ENCODE results near the gene DIAPH2. TPM values are rescaled to one million over a fixed set of nuclear protein-coding genes. Genes with fewer than 3 reads are reported as not detected.

Gene DIAPH2
- total RNA-seq, 2 donors from 2014 or later: 19.1 to 31.9 TPM

GRCh38 chrX:97167333-97167732 lies 482.7 kb downstream of the DIAPH2 start:
- Histone ChIP-seq H3K36me3 (no peaks in the 10 kb centered on the region), H3K27ac (no peak overlapping the region), H3K27me3 (no peaks in the 10 kb centered on the region), H3K9me3 (no peaks in the 10 kb centered on the region), H3K4me3 (no peak overlapping the region), H3K9ac (ENCODE audit: low read depth in 2 of 2, low read length in 2 of 2) (no peak overlapping the region), H3K4me1 (no peaks in the 10 kb centered on the region)
- TF ChIP-seq CTCF (IDR thresholded peaks at IDR 0.05): no peak
- intact Hi-C loops (cut with DNase I): no loop called here
- no peak for DNase-seq

- Histone ChIP-seq H3K9me3 (no peaks in the 10 kb centered on the region), H3K4me3 (no peak overlapping the region), H3K27me3 (no peaks in the 10 kb centered on the region), H3K36me3 (no peaks in the 10 kb centered on the region), H3K4me1 (no peaks in the 10 kb centered on the region), H3K27ac (no peak overlapping the region), H3K9ac (ENCODE audit: low read depth in 2 of 2, low read length in 2 of 2) (no peak overlapping the region)
- intact Hi-C loops (cut with DNase I): no loop called here
- TF ChIP-seq CTCF (IDR thresholded peaks at IDR 0.05): no peak
- DNase-seq: no peak
Measured at GRCh38 chrX:97168646-97169045, 484.0 kb downstream of the DIAPH2 start.

GRCh38 chrX:97175147-97175546 lies 490.5 kb downstream of the DIAPH2 start:
- TF ChIP-seq CTCF (IDR thresholded peaks at IDR 0.05): no peak
- no peak overlapping the region for H3K4me3 ChIP-seq
- no peak overlapping the region for H3K27ac ChIP-seq
- no peaks in the 10 kb centered on the region for H3K4me1 ChIP-seq
- intact Hi-C loops (cut with DNase I): no loop called here
- no peak overlapping the region for H3K9ac ChIP-seq (ENCODE audit: low read depth in 2 of 2, low read length in 2 of 2)
- H3K27me3 ChIP-seq: no peaks in the 10 kb centered on the region
- no peaks in the 10 kb centered on the region for H3K36me3 ChIP-seq
- DNase-seq: no peak
- H3K9me3 ChIP-seq: no peaks in the 10 kb centered on the region

- Histone ChIP-seq H3K4me3 (no peak overlapping the region), H3K9ac (ENCODE audit: low read depth in 2 of 2, low read length in 2 of 2) (no peak overlapping the region), H3K4me1 (no peaks in the 10 kb centered on the region), H3K36me3 (no peaks in the 10 kb centered on the region), H3K27ac (no peak overlapping the region), H3K9me3 (no peaks in the 10 kb centered on the region), H3K27me3 (no peaks in the 10 kb centered on the region)
- no peak for DNase-seq
- TF ChIP-seq CTCF (IDR thresholded peaks at IDR 0.05): no peak
- intact Hi-C loops (cut with DNase I): no loop called here
Measured at GRCh38 chrX:97189668-97190067, 505.0 kb downstream of the DIAPH2 start.

GRCh38 chrX:97199501-97199900 lies 514.9 kb downstream of the DIAPH2 start:
- TF ChIP-seq CTCF (IDR thresholded peaks at IDR 0.05): no peak
- no peak for DNase-seq
- Histone ChIP-seq H3K27me3 (no peaks in the 10 kb centered on the region), H3K4me3 (no peak overlapping the region), H3K4me1 (no peaks in the 10 kb centered on the region), H3K9me3 (no peaks in the 10 kb centered on the region), H3K9ac (ENCODE audit: low read depth in 2 of 2, low read length in 2 of 2) (no peak overlapping the region), H3K36me3 (no peaks in the 10 kb centered on the region), H3K27ac (no peak overlapping the region)
- intact Hi-C loops (cut with DNase I): no loop called here

- intact Hi-C loops (cut with DNase I): no loop called here
- no peak for DNase-seq
- no peak overlapping the region for H3K4me3 ChIP-seq
- no peak overlapping the region for H3K9ac ChIP-seq (ENCODE audit: low read depth in 2 of 2, low read length in 2 of 2)
- H3K27ac ChIP-seq: no peak overlapping the region
- H3K27me3 ChIP-seq: no peaks in the 10 kb centered on the region
- TF ChIP-seq CTCF (IDR thresholded peaks at IDR 0.05): no peak
- H3K4me1 ChIP-seq: no peaks in the 10 kb centered on the region
- H3K9me3 ChIP-seq: no peaks in the 10 kb centered on the region
- no peaks in the 10 kb centered on the region for H3K36me3 ChIP-seq
Measured at GRCh38 chrX:97200454-97200853, 515.8 kb downstream of the DIAPH2 start.
